HEK293 (cell line): ENCODE measurements around the gene CHRDL1.

ENCODE experiments used
- CTCF ChIA-PET: fragments of 350-600 bp; formaldehyde crosslinking; extraction: SDS; loops from one replicate; lab custom pipeline; 2021; ENCODE audit warnings: antibody characterized with exemption; lab: Yijun Ruan, JAX
- POLR2A ChIA-PET: fragments of 300-600 bp; formaldehyde crosslinking; extraction: SDS; loops from one replicate; lab custom pipeline; 2020; ENCODE audit warnings: antibody characterized with exemption, inconsistent platforms; lab: Yijun Ruan, JAX
- H3K27ac ChIP-seq: fragments of 200-500 bp; sonication (Bioruptor generic); 2 replicates; pipeline ENCODE4 v1.5.1; 2014; ENCODE audit warnings: low read depth, low read length, control low read depth, inconsistent platforms; ENCODE audit errors: extremely low read depth
- H3K36me3 ChIP-seq, 2 experiments: fragments of 200-500 bp in 1 of 2; sonication (Bioruptor generic) in 1 of 2; 1 replicate in 1 of 2; 2 replicates in 1 of 2; pipeline ENCODE4 v1.5.1; 2014 to 2017; ENCODE audit warnings: inconsistent platforms in 2 of 2, low read length in 2 of 2; ENCODE audit not compliant: control insufficient read depth in 2 of 2, insufficient read depth in 1 of 2
- H3K4me1 ChIP-seq: fragments of 200-500 bp; sonication (Bioruptor generic); 2 replicates; pipeline ENCODE4 v1.5.1; 2014; ENCODE audit warnings: mild to moderate bottlenecking, low read length, inconsistent platforms; ENCODE audit not compliant: control insufficient read depth, insufficient read depth
- H3K4me3 ChIP-seq: 2 replicates; pipeline ENCODE4 v1.5.1; 2011; ENCODE audit warnings: low read depth, mild to moderate bottlenecking, control low read depth, low read length, moderate library complexity
- H3K9me3 ChIP-seq: fragments of 200-500 bp; sonication (Bioruptor generic); 2 replicates; pipeline ENCODE4 v1.5.1; 2014; ENCODE audit warnings: low read depth, low read length, inconsistent platforms; ENCODE audit not compliant: control insufficient read depth, insufficient read depth
- BCL11A ChIP-seq: fragments of 450-650 bp; formaldehyde crosslinking; IDR thresholded peaks from 2 replicates; pipeline ENCODE4 v1.5.1; 2016; ENCODE audit warnings: low read depth, missing biosample characterization, missing genetic modification characterization
- HOXD13 ChIP-seq: sonication (generic); formaldehyde crosslinking; IDR thresholded peaks from 2 replicates; pipeline ENCODE4 v1.8.0; 2022; ENCODE audit warnings: missing genetic modification reagents, borderline replicate concordance
- MYNN ChIP-seq: fragments of 450-650 bp; formaldehyde crosslinking; IDR thresholded peaks from 2 replicates; pipeline ENCODE4 v1.5.1; 2016; ENCODE audit warnings: missing biosample characterization, missing genetic modification characterization, borderline replicate concordance
- OVOL3 ChIP-seq: fragments of 450-650 bp; formaldehyde crosslinking; IDR thresholded peaks from 2 replicates; pipeline ENCODE4 v1.5.1; 2016; ENCODE audit warnings: missing biosample characterization, missing genetic modification characterization
- RBAK ChIP-seq: fragments of 450-650 bp; formaldehyde crosslinking; IDR thresholded peaks from 2 replicates; pipeline ENCODE4 v1.5.1; 2016; ENCODE audit warnings: missing biosample characterization, missing genetic modification characterization
- SP2 ChIP-seq: fragments of 450-650 bp; formaldehyde crosslinking; IDR thresholded peaks from 2 replicates; pipeline ENCODE4 v1.5.1; 2016; ENCODE audit warnings: missing biosample characterization, missing genetic modification characterization
- WT1 ChIP-seq: fragments of 450-650 bp; formaldehyde crosslinking; IDR thresholded peaks from 2 replicates; pipeline ENCODE4 v1.5.1; 2016; ENCODE audit warnings: missing biosample characterization, missing genetic modification characterization
- ZBTB10 ChIP-seq: fragments of 450-650 bp; formaldehyde crosslinking; IDR thresholded peaks from 2 replicates; pipeline ENCODE4 v1.5.1; 2016; ENCODE audit warnings: missing biosample characterization, missing genetic modification characterization
- ZBTB7A ChIP-seq: fragments of 450-650 bp; formaldehyde crosslinking; IDR thresholded peaks from 2 replicates; pipeline ENCODE4 v1.5.1; 2016; ENCODE audit warnings: low read depth, missing biosample characterization, missing genetic modification characterization
- ZFHX2 ChIP-seq: fragments of 450-650 bp; formaldehyde crosslinking; conservative IDR thresholded peaks from 2 replicates; pipeline ENCODE4 v1.5.1; 2016; ENCODE audit warnings: missing biosample characterization, missing genetic modification characterization
- ZNF140 ChIP-seq: fragments of 450-650 bp; formaldehyde crosslinking; IDR thresholded peaks from 2 replicates; pipeline ENCODE4 v1.5.1; 2016; ENCODE audit warnings: missing biosample characterization, missing genetic modification characterization
- ZNF169 ChIP-seq: fragments of 450-650 bp; formaldehyde crosslinking; IDR thresholded peaks from 2 replicates; pipeline ENCODE4 v1.5.1; 2016; ENCODE audit warnings: missing biosample characterization, missing genetic modification characterization
- ZNF174 ChIP-seq: fragments of 450-650 bp; formaldehyde crosslinking; IDR thresholded peaks from 2 replicates; pipeline ENCODE4 v1.5.0; 2017; ENCODE audit warnings: missing biosample characterization, mild to moderate bottlenecking, missing genetic modification characterization
- ZNF202 ChIP-seq: fragments of 450-650 bp; formaldehyde crosslinking; IDR thresholded peaks from 2 replicates; pipeline ENCODE4 v1.5.1; 2016; ENCODE audit warnings: missing biosample characterization, missing genetic modification characterization, borderline replicate concordance
- ZNF266 ChIP-seq: fragments of 450-650 bp; formaldehyde crosslinking; IDR thresholded peaks from 2 replicates; pipeline ENCODE4 v1.5.1; 2016; ENCODE audit warnings: missing biosample characterization, missing genetic modification characterization, low read depth
- ZNF530 ChIP-seq: fragments of 450-650 bp; formaldehyde crosslinking; IDR thresholded peaks from 2 replicates; pipeline ENCODE4 v1.5.1; 2016; ENCODE audit warnings: low read depth, missing biosample characterization, missing genetic modification characterization
- ZNF548 ChIP-seq: fragments of 450-650 bp; formaldehyde crosslinking; IDR thresholded peaks from 2 replicates; pipeline ENCODE4 v1.5.1; 2016; ENCODE audit warnings: missing biosample characterization, missing genetic modification characterization
- ZNF645 ChIP-seq: fragments of 450-650 bp; formaldehyde crosslinking; IDR thresholded peaks from 2 replicates; pipeline ENCODE4; 2016; ENCODE audit warnings: missing biosample characterization, missing genetic modification characterization
- ZNF692 ChIP-seq: fragments of 450-650 bp; formaldehyde crosslinking; IDR thresholded peaks from 2 replicates; pipeline ENCODE4 v1.5.1; 2016; ENCODE audit warnings: missing biosample characterization, missing genetic modification characterization
- ZNF768 ChIP-seq: fragments of 450-650 bp; formaldehyde crosslinking; IDR thresholded peaks from 2 replicates; pipeline ENCODE4 v1.5.1; 2018; ENCODE audit warnings: missing biosample characterization, mild to moderate bottlenecking, missing genetic modification characterization
- ZSCAN16 ChIP-seq: fragments of 450-650 bp; formaldehyde crosslinking; IDR thresholded peaks from 2 replicates; pipeline ENCODE4 v1.5.1; 2016; ENCODE audit warnings: missing biosample characterization, missing genetic modification characterization
- ZXDB ChIP-seq: fragments of 450-650 bp; formaldehyde crosslinking; IDR thresholded peaks from 2 replicates; pipeline ENCODE4 v1.5.1; 2016; ENCODE audit warnings: missing biosample characterization, missing genetic modification characterization

The CHRDL1 gene

GRCh38 chrX:110803506-110803905 is 7.9 kb upstream of the CHRDL1 start:
- Histone ChIP-seq H3K27ac (no peak overlapping the region), H3K4me1 (no peaks in the 10 kb centered on the region), H3K36me3 (no peaks in the 10 kb centered on the region)
- TF ChIP-seq HOXD13 (CRISPR knock-in tag) (no peak), ZSCAN16 (tag by site-specific recombination) (no peak), BCL11A (tag by site-specific recombination) (no peak), ZXDB (tag by site-specific recombination) (no peak), ZNF202 (tag by site-specific recombination) (no peak), ZNF645 (no peak), MYNN (tag by site-specific recombination) (no peak), ZBTB10 (no peak), ZNF140 (tag by site-specific recombination) (no peak), RBAK (no peak), ZBTB7A (tag by site-specific recombination) (no peak)
- TF ChIP-seq, all 188 proteins: peak for 0
- ChIA-PET CTCF (no interaction called here), POLR2A (no interaction called here)
- H3K9me3 ChIP-seq: no peaks in the 10 kb centered on the region; the same call in 1 of the 2 replicates
- H3K4me3 ChIP-seq: no peak overlapping the region

GRCh38 chrX:110796407-110796697 is 735 bp upstream of the CHRDL1 start:
- no peak overlapping the region for H3K27ac ChIP-seq
- POLR2A ChIA-PET: no interaction called here
- no peaks in the 10 kb centered on the region for H3K36me3 ChIP-seq
- CTCF ChIA-PET: interaction anchor here (1.2 kb wide), 1 partner anchor 51 kb away, joined by 6 read pairs; no protein-coding TSS in a partner anchor
- TF ChIP-seq ZBTB10: no peak
- no peak for TF ChIP-seq ZNF768 (tag by site-specific recombination)
- TF ChIP-seq ZNF169: no peak
- TF ChIP-seq ZNF266 (tag by site-specific recombination): no peak
- TF ChIP-seq SP2: no peak
- no peak for TF ChIP-seq WT1 (tag by site-specific recombination)
- H3K9me3 ChIP-seq: no peaks in the 10 kb centered on the region; the same call in 1 of the 2 replicates
- H3K4me3 ChIP-seq: peak overlapping the region; percentile 26; the same call in 1 of the 2 replicates
- no peaks in the 10 kb centered on the region for H3K4me1 ChIP-seq

GRCh38 chrX:110794601-110795000 is 1.0 kb downstream of the CHRDL1 start:
- H3K9me3 ChIP-seq: no peaks in the 10 kb centered on the region; the same call in 1 of the 2 replicates
- H3K36me3 ChIP-seq: no peaks in the 10 kb centered on the region
- H3K27ac ChIP-seq: no peak overlapping the region
- POLR2A ChIA-PET: no interaction called here
- CTCF ChIA-PET: no interaction called here
- H3K4me3 ChIP-seq: no peak overlapping the region
- no peak for TF ChIP-seq ZNF548 (tag by site-specific recombination)
- no peak for TF ChIP-seq ZNF530 (tag by site-specific recombination)
- no peak for TF ChIP-seq RBAK
- no peak for TF ChIP-seq OVOL3
- TF ChIP-seq ZSCAN16 (tag by site-specific recombination): no peak
- TF ChIP-seq ZNF174 (tag by site-specific recombination): no peak
- no peak for TF ChIP-seq ZFHX2 (tag by site-specific recombination)
- TF ChIP-seq ZNF692: no peak
- H3K4me1 ChIP-seq: no peaks in the 10 kb centered on the region
